GM12878 (cell line): Measurements from ENCODE around the gene LRRC61. TPM values are rescaled to one million over a fixed set of nuclear protein-coding genes. Genes with fewer than 3 reads are reported as not detected.

Source experiments
- BACH1 ChIP-seq: fragments of 450-650 bp; IDR thresholded peaks from 2 replicates; pipeline ENCODE4 v1.6.1; 2017; ENCODE audit warnings: mild to moderate bottlenecking, borderline replicate concordance
- BRCA1 ChIP-seq: IDR thresholded peaks from 2 replicates; pipeline ENCODE4 v1.6.1; 2011; ENCODE audit warnings: low read depth, low read length, improper control_type of control experiment
- CBFB ChIP-seq: IDR thresholded peaks from 2 replicates; pipeline ENCODE4 v1.6.1; 2016; ENCODE audit warnings: antibody characterized with exemption, low read depth
- DPF2 ChIP-seq: fragments of 450-650 bp; IDR thresholded peaks from 2 replicates; pipeline ENCODE4 v1.6.1; 2017; ENCODE audit warnings: mild to moderate bottlenecking
- EP300 ChIP-seq, 2 experiments: fragments of 150-350 bp in 1 of 2; IDR thresholded peaks; 2 replicates each; pipeline ENCODE4 v1.6.1; 2011 to 2012; ENCODE audit warnings: low read depth in 2 of 2, low read length in 2 of 2, borderline replicate concordance in 1 of 2, improper control_type of control experiment in 1 of 2, inconsistent platforms in 1 of 2; ENCODE audit not compliant: control insufficient read depth in 1 of 2
- ETV6 ChIP-seq, 2 experiments: fragments of 450-650 bp in 1 of 2; IDR thresholded peaks in 1 of 2; conservative IDR thresholded peaks in 1 of 2; 2 replicates each; pipeline ENCODE4 v1.6.1; 2014; ENCODE audit warnings: antibody characterized with exemption in 1 of 2, borderline replicate concordance in 1 of 2, low read depth in 1 of 2, mild to moderate bottlenecking in 1 of 2, moderate library complexity in 1 of 2
- EZH2 ChIP-seq: IDR thresholded peaks from 2 replicates; pipeline ENCODE4 v1.6.1; 2012; ENCODE audit warnings: low read depth, mild to moderate bottlenecking, control low read depth, inconsistent platforms, low read length, borderline replicate concordance; ENCODE audit not compliant: control insufficient read depth
- HDAC2 ChIP-seq: fragments of 200-600 bp; sonication (generic); IDR thresholded peaks from 2 replicates; pipeline ENCODE4 v1.6.1; 2017
- JUND ChIP-seq: IDR thresholded peaks from 2 replicates; pipeline ENCODE4 v1.6.1; 2012; ENCODE audit warnings: low read depth, mild to moderate bottlenecking, low read length, improper control_type of control experiment, moderate library complexity
- MTA2 ChIP-seq: fragments of 450-650 bp; IDR thresholded peaks from 2 replicates; pipeline ENCODE4 v1.6.1; 2016; ENCODE audit warnings: low read depth, mild to moderate bottlenecking, moderate library complexity
- MTA3 ChIP-seq: IDR thresholded peaks from 2 replicates; pipeline ENCODE4 v1.6.1; 2012; ENCODE audit warnings: low read length, inconsistent platforms, borderline replicate concordance
- NFYA ChIP-seq: IDR thresholded peaks from 2 replicates; pipeline ENCODE4 v1.6.1; 2011; ENCODE audit warnings: low read depth, mild to moderate bottlenecking, low read length, improper control_type of control experiment, borderline replicate concordance
- NR2F1 ChIP-seq: fragments of 450-650 bp; conservative IDR thresholded peaks from 2 replicates; pipeline ENCODE4 v1.6.1; 2017; ENCODE audit warnings: mild to moderate bottlenecking
- PAX8 ChIP-seq: fragments of 450-650 bp; IDR thresholded peaks from 2 replicates; pipeline ENCODE4 v1.6.1; 2017; ENCODE audit warnings: mild to moderate bottlenecking, moderate library complexity
- POLR2A ChIP-seq: IDR thresholded peaks from 2 replicates; pipeline ENCODE4 v1.6.1; 2011; ENCODE audit warnings: low read depth, mild to moderate bottlenecking, low read length
- POLR2AphosphoS2 ChIP-seq: IDR thresholded peaks from 2 replicates; pipeline ENCODE4 v1.6.1; 2011; ENCODE audit warnings: low read depth, mild to moderate bottlenecking, low read length, improper control_type of control experiment, moderate library complexity
- POU2F2 ChIP-seq: IDR thresholded peaks from 3 replicates; pipeline ENCODE4 v1.6.1; 2011; ENCODE audit warnings: low read depth, mild to moderate bottlenecking, low read length, borderline replicate concordance
- RBBP5 ChIP-seq: fragments of 200-600 bp; sonication (generic); conservative IDR thresholded peaks from 2 replicates; pipeline ENCODE4 v1.6.1; 2016
- SIX5 ChIP-seq: IDR thresholded peaks from 2 replicates; pipeline ENCODE4 v1.6.1; 2011; ENCODE audit warnings: mild to moderate bottlenecking, low read depth, low read length, moderate library complexity; ENCODE audit not compliant: severe bottlenecking
- SMARCA5 ChIP-seq: fragments of 450-650 bp; IDR thresholded peaks from 2 replicates; pipeline ENCODE4 v1.6.1; 2017; ENCODE audit warnings: mild to moderate bottlenecking
- SPI1 ChIP-seq: IDR thresholded peaks from 2 replicates; pipeline ENCODE4 v1.6.1; 2011; ENCODE audit warnings: low read depth, mild to moderate bottlenecking, low read length, moderate library complexity, borderline replicate concordance; ENCODE audit not compliant: insufficient read depth
- STAT1 ChIP-seq: fragments of 450-650 bp; conservative IDR thresholded peaks from 2 replicates; pipeline ENCODE4 v1.6.1; 2014; ENCODE audit warnings: antibody characterized with exemption, mild to moderate bottlenecking
- TBL1XR1 ChIP-seq: IDR thresholded peaks from 2 replicates; pipeline ENCODE4 v1.6.1; 2012; ENCODE audit warnings: low read depth, low read length, improper control_type of control experiment
- polyA plus RNA-seq, 11 experiments: library from polyadenylated mRNA; depleted of rRNA in 4 of 11; unstranded in 6 of 11; stranded (reverse) in 5 of 11; fragments of >200 nt; fragmentation: Nextera tagmentation in 4 of 11; fragmentation: Illumina TruSeq in 1 of 11; extraction: Ambion mirVana in 4 of 11; extraction: Trizol in 1 of 11; gene quantifications; 1 replicate in 1 of 11; 2 replicates in 10 of 11; pipeline versions ENCODE4 v1.2.1 to v1.2.3, GENCODE V29; 2011 to 2016; ENCODE audit warnings: inconsistent platforms in 2 of 11, missing spikeins in 2 of 11, low read depth in 1 of 11
- total RNA-seq, 4 experiments: library from RNA; depleted of rRNA in 3 of 4; stranded (reverse); fragments of >200 nt in 3 of 4; fragmentation: Illumina TruSeq in 1 of 4; extraction: Trizol in 1 of 4; gene quantifications; 2 replicates each; pipeline versions ENCODE4 v1.2.1 to v1.2.3, GENCODE V29; 2013 to 2021
- TF ChIP-seq, protein P1 (sequence below): IDR thresholded peaks from 2 replicates; pipeline ENCODE4 v1.6.1; 2011; ENCODE audit warnings: borderline replicate concordance, low read depth, mild to moderate bottlenecking, moderate library complexity, mixed read lengths, low read length; ENCODE audit not compliant: insufficient read depth; ENCODE audit errors: extremely low read length
- TF ChIP-seq, protein P2 (sequence below): fragments of 450-650 bp; IDR thresholded peaks from 2 replicates; pipeline ENCODE4 v1.6.1; 2017; ENCODE audit warnings: borderline replicate concordance
- TF ChIP-seq, protein P3 (sequence below): fragments of 450-650 bp; formaldehyde crosslinking; IDR thresholded peaks from 2 replicates; pipeline ENCODE4 v1.5.0; 2022; ENCODE audit warnings: mild to moderate bottlenecking, missing genetic modification characterization
- TF ChIP-seq, protein P4 (sequence below): fragments of 450-650 bp; IDR thresholded peaks from 2 replicates; pipeline ENCODE4 v1.6.1; 2016; ENCODE audit warnings: mild to moderate bottlenecking

Gene LRRC61
- total and polyA plus RNA-seq, 10 of the 15 experiments (the other 5 are each of a cell fraction or from before 2014, with no cell fraction given), result 1.4 to 54.2 (median 21.8) TPM

DNA sequence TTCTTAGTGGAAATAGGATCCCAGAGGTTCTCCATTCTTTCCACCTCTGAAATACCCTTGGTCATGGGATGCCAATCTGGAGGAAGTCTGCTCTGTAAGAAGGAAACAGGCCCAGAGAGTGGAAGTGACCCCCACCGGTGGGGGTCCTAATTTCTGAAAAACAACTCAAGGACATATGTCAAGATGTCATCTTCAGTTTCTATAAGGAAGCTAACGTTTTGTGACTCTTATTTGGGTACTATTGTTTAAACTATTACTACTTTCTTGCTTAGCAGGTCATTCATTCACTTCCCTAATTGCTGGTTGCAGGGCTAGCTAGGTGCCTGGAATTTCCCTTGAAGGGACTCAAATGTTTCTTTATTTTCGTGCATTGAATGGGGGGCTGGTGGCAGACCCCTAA, 54.0 kb downstream of the LRRC61 start (continued):
- TF ChIP-seq, protein P1, sequence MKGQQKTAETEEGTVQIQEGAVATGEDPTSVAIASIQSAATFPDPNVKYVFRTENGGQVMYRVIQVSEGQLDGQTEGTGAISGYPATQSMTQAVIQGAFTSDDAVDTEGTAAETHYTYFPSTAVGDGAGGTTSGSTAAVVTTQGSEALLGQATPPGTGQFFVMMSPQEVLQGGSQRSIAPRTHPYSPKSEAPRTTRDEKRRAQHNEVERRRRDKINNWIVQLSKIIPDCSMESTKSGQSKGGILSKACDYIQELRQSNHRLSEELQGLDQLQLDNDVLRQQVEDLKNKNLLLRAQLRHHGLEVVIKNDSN, result no peak
- TF ChIP-seq MTA3 (no peak), STAT1 (no peak), POLR2A (no peak), NFYA (no peak), ETV6 (conservative IDR thresholded peaks at IDR 0.05 in 1 of 2, IDR thresholded peaks at IDR 0.05 in 1 of 2; ENCODE audit: borderline replicate concordance in 1 of 2, low read depth in 1 of 2) (peak in 1 of 2 experiments; percentile 81; a peak in 1 of 4 replicates), BRCA1 (no peak), EZH2 (no peak), SIX5 (no peak), DPF2 (no peak; the same call in 1 of the 2 replicates), HDAC2 (no peak), POLR2AphosphoS2 (no peak), BACH1 (no peak), POU2F2 (no peak), MTA2 (0 out of 2 replicates have a peak, but pooled peaks have one; percentile 40), SPI1 (peak; percentile 74), EP300 (IDR thresholded peaks at IDR 0.05; ENCODE audit: borderline replicate concordance in 1 of 2, control insufficient read depth in 1 of 2, low read depth in 2 of 2, low read length in 2 of 2) (no peak), PAX8 (no peak), TBL1XR1 (no peak), NR2F1 (no peak), JUND (no peak), RBBP5 (no peak), SMARCA5 (no peak), CBFB (no peak)
- TF ChIP-seq, protein P2, sequence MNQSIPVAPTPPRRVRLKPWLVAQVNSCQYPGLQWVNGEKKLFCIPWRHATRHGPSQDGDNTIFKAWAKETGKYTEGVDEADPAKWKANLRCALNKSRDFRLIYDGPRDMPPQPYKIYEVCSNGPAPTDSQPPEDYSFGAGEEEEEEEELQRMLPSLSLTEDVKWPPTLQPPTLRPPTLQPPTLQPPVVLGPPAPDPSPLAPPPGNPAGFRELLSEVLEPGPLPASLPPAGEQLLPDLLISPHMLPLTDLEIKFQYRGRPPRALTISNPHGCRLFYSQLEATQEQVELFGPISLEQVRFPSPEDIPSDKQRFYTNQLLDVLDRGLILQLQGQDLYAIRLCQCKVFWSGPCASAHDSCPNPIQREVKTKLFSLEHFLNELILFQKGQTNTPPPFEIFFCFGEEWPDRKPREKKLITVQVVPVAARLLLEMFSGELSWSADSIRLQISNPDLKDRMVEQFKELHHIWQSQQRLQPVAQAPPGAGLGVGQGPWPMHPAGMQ, result no peak
- TF ChIP-seq, protein P3, sequence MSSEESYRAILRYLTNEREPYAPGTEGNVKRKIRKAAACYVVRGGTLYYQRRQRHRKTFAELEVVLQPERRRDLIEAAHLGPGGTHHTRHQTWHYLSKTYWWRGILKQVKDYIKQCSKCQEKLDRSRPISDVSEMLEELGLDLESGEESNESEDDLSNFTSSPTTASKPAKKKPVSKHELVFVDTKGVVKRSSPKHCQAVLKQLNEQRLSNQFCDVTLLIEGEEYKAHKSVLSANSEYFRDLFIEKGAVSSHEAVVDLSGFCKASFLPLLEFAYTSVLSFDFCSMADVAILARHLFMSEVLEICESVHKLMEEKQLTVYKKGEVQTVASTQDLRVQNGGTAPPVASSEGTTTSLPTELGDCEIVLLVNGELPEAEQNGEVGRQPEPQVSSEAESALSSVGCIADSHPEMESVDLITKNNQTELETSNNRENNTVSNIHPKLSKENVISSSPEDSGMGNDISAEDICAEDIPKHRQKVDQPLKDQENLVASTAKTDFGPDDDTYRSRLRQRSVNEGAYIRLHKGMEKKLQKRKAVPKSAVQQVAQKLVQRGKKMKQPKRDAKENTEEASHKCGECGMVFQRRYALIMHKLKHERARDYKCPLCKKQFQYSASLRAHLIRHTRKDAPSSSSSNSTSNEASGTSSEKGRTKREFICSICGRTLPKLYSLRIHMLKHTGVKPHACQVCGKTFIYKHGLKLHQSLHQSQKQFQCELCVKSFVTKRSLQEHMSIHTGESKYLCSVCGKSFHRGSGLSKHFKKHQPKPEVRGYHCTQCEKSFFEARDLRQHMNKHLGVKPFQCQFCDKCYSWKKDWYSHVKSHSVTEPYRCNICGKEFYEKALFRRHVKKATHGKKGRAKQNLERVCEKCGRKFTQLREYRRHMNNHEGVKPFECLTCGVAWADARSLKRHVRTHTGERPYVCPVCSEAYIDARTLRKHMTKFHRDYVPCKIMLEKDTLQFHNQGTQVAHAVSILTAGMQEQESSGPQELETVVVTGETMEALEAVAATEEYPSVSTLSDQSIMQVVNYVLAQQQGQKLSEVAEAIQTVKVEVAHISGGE (CRISPR knock-in tag), result no peak
- TF ChIP-seq, protein P4, sequence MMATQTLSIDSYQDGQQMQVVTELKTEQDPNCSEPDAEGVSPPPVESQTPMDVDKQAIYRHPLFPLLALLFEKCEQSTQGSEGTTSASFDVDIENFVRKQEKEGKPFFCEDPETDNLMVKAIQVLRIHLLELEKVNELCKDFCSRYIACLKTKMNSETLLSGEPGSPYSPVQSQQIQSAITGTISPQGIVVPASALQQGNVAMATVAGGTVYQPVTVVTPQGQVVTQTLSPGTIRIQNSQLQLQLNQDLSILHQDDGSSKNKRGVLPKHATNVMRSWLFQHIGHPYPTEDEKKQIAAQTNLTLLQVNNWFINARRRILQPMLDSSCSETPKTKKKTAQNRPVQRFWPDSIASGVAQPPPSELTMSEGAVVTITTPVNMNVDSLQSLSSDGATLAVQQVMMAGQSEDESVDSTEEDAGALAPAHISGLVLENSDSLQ, result 0 out of 2 replicates have a peak, but pooled peaks have one; percentile 24
